Heart left ventricle (tissue), 16 donors: ENCODE results near the gene KIRREL3. TPM values are rescaled to one million over a fixed set of nuclear protein-coding genes. Genes with fewer than 3 reads are reported as not detected.

ENCODE experiments used
- ATAC-seq, 4 donors: fragments of 200-7000 bp; cut with Tn5 transposase; one replicate each; pipeline ENCODE4 v1.9.1; 2020 to 2022; ENCODE audit warnings: moderate library complexity in 4 of 4, mild to moderate bottlenecking in 3 of 4, moderate number of reproducible peaks in 1 of 4
- DNase-seq, 5 donors: peaks; one replicate each; pipeline ENCODE4 v3.0.0-alpha.2; 2020
- H3K27ac ChIP-seq, 12 donors: fragments of 200-600 bp; sonication (generic) in 4 of 12; one replicate each; pipeline versions ENCODE4 v1.5.0 to v1.8.0; 2016 to 2022; ENCODE audit warnings: mild to moderate bottlenecking in 2 of 12
- H3K27me3 ChIP-seq, 9 donors: fragments of 200-600 bp; sonication (generic) in 2 of 9; one replicate each; pipeline versions ENCODE4 v1.5.1 to v1.8.0; 2016 to 2022; ENCODE audit warnings: mild to moderate bottlenecking in 3 of 9
- H3K36me3 ChIP-seq, 9 donors: fragments of 200-600 bp; sonication (generic) in 2 of 9; one replicate each; pipeline versions ENCODE4 v1.5.0 to v1.8.0; 2018 to 2022; ENCODE audit warnings: mild to moderate bottlenecking in 2 of 9
- H3K4me1 ChIP-seq, 12 donors: fragments of 200-600 bp; sonication (generic) in 4 of 12; one replicate each; pipeline versions ENCODE4 v1.5.0 to v1.8.0; 2016 to 2022; ENCODE audit warnings: mild to moderate bottlenecking in 3 of 12
- H3K4me3 ChIP-seq, 12 donors: fragments of 200-600 bp; sonication (generic) in 4 of 12; one replicate each; pipeline versions ENCODE4 v1.5.0 to v1.8.0; 2017 to 2022; ENCODE audit warnings: mild to moderate bottlenecking in 9 of 12, moderate library complexity in 4 of 12
- H3K9me3 ChIP-seq, 12 donors: fragments of 200-600 bp; sonication (generic) in 4 of 12; one replicate each; pipeline versions ENCODE4 v1.5.0 to v1.8.0; 2016 to 2022; ENCODE audit warnings: mild to moderate bottlenecking in 1 of 12
- POLR2A ChIP-seq, 2 donors: fragments of 450-650 bp; IDR thresholded peaks; one replicate each; pipeline ENCODE4 v1.6.1; 2017; ENCODE audit warnings: antibody characterized with exemption in 2 of 2, mild to moderate bottlenecking in 2 of 2, moderate library complexity in 2 of 2
- WGBS, 4 donors: extraction: QIAGEN DNeasy Blood & Tissue Kit in 2 of 4; methylation state at CpG; one replicate each; pipeline versions ENCODE4 v1.1.5 to v1.1.7; 2013 to 2018; 5-methylcytosine and 5-hydroxymethylcytosine counted together
- intact Hi-C, 10 donors: fragments of 100-400 bp; cut with DNase I; formaldehyde crosslinking; loops; one replicate each; pipeline versions ENCODE4 v1.11.1 to v1.14.2; 2022
- polyA plus RNA-seq, 2 donors: library from polyadenylated mRNA; stranded (reverse); fragments of 200-250 nt; gene quantifications; one replicate each; pipeline ENCODE4 v1.2.3, GENCODE V29; 2013
- total RNA-seq, 9 donors: library from RNA; depleted of rRNA in 2 of 9; stranded (reverse); fragments of >200 nt in 2 of 9; fragmentation: NEBNext Ultra II Directional in 3 of 9; extraction: Animal tissue kit (Norgen Biotek cat#: 25700) in 3 of 9; gene quantifications; one replicate each; pipeline versions ENCODE4 v1.1.0 to v1.2.4, GENCODE V29; 2016 to 2023
- TF ChIP-seq, protein P1 (sequence below), 12 donors: fragments of 200-600 bp; sonication (generic) in 4 of 12; IDR thresholded peaks; one replicate each; pipeline versions ENCODE4 v1.5.0 to v1.8.0; 2018 to 2022; ENCODE audit warnings: antibody characterized with exemption in 12 of 12, mild to moderate bottlenecking in 5 of 12
- donor health status: ischemic (EF 13 %, LVEDD 7.1; RV severe dilation, severe dysfunction).
- donor health status: healthy with polysubstance abuse.
- donor health status: DM: no; HTN: yes; CAD: no.
- donor health status: DM: no; HTN: no; CAD: no.
- donor health status: ischemic (EF 25% LVEDD 6.9; RV normal size, moderate dysfunction).
- donor health status: ischemic (EF 25% LVEDD 5.7; RV mildly dilated, moderate dysfunction).
- donor health status: healthy.
- donor health status: DM: yes; HTN: yes; CAD: no.
- donor health status: ischemic (EF 35%, LVEDD 5.7; RV mildly dilated, moderate dysfunction).
- donor health status: nonischemic (EF 11% LVEDD 7.7; RV severe dilation, severe dysfunction).
- donor health status: DM: yes; HTN: yes; CAD: no.
- donor health status: PGD.
- donor health status: ischemic (EF 29% LVEDD 5.4; RV normal size, mild dysfunction).
- donor health status: nonischemic (EF 23%, LVEDD 6.1; RV moderate dilation, normal function).

The KIRREL3 gene
- total and polyA plus RNA-seq, 11 donors, result 0.08 to 1.3 (median 0.27) TPM

- H3K4me3 ChIP-seq, result no peak overlapping the region
- no peaks in the 10 kb centered on the region for H3K36me3 ChIP-seq
- H3K27me3 ChIP-seq, result peaks cover 0 to 17% (median 3%) of the 10 kb centered on the region in 9 donors
- no peaks in the 10 kb centered on the region for H3K9me3 ChIP-seq
- DNase-seq (no peak), ATAC-seq (no peak)
- TF ChIP-seq, protein P1, sequence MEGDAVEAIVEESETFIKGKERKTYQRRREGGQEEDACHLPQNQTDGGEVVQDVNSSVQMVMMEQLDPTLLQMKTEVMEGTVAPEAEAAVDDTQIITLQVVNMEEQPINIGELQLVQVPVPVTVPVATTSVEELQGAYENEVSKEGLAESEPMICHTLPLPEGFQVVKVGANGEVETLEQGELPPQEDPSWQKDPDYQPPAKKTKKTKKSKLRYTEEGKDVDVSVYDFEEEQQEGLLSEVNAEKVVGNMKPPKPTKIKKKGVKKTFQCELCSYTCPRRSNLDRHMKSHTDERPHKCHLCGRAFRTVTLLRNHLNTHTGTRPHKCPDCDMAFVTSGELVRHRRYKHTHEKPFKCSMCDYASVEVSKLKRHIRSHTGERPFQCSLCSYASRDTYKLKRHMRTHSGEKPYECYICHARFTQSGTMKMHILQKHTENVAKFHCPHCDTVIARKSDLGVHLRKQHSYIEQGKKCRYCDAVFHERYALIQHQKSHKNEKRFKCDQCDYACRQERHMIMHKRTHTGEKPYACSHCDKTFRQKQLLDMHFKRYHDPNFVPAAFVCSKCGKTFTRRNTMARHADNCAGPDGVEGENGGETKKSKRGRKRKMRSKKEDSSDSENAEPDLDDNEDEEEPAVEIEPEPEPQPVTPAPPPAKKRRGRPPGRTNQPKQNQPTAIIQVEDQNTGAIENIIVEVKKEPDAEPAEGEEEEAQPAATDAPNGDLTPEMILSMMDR (IDR thresholded peaks at IDR 0.05), result no peak
- no peak for TF ChIP-seq POLR2A (IDR thresholded peaks at IDR 0.05)
- H3K27ac ChIP-seq, result no peak overlapping the region
- no peaks in the 10 kb centered on the region for H3K4me1 ChIP-seq
- intact Hi-C loops, result no loop called here
- 46 to 66% (median 62%) methylated on average over 1 of the region's 1 CpG for WGBS, 4 donors
Observed at GRCh38 chr11:127042445-127042844, 41.9 kb upstream of the KIRREL3 start.

- intact Hi-C loops, result no loop called here
- no peak for DNase-seq
- no peak for ATAC-seq
- no peak overlapping the region for H3K27ac ChIP-seq
- no peak overlapping the region for H3K4me3 ChIP-seq
- H3K4me1 ChIP-seq, result no peaks in the 10 kb centered on the region
- no peaks in the 10 kb centered on the region for H3K36me3 ChIP-seq
- 35 to 43% (median 42%) methylated on average over 2 of the region's 2 CpGs for WGBS, 4 donors
- H3K9me3 ChIP-seq, result no peaks in the 10 kb centered on the region
- peaks cover 0 to 17% (median 3%) of the 10 kb centered on the region in 9 donors for H3K27me3 ChIP-seq
- TF ChIP-seq POLR2A (IDR thresholded peaks at IDR 0.05), result no peak
- TF ChIP-seq, protein P1 (IDR thresholded peaks at IDR 0.05), result no peak
Observed at GRCh38 chr11:127039591-127039990, 39.0 kb upstream of the KIRREL3 start.

DNA sequence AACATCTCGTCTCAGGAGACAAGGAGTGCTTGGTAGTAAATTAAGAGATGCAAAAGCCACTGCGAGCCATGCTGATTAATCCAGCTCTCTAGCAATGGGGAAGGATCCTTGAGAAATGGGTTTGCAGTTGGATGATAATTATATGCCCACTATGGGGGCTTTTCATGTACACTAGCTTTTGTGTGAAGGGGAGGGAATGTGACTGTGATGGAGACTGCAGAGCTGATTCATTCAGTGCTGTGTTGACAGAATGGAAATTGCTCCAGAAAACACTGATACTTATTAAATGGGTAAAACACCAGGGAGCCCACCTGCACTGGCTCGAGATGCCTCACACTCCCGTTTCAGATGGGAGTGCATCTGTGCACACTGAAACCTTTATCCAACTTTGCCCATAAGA is 37.0 kb upstream of the KIRREL3 start:
- intact Hi-C loops, result no loop called here

DNA sequence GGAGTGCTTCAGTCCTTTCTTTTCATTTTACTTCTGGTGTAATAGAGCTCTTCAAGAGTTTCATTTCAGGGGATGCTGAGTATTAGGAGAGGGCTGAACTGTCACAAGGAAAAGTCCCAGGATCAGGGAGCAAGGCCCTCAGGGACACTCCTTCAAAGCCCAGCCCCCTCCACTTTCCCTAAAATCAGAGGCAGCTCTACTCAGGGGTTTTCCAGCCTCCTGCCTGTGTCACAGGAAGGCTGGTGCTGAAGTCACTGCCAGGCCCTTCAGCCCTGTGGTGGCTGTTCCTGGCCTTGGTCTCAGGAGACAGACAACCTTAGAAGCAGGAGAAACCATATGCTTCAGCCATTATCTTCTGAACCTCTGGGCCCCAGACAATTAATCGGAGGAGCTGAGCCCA is 36.4 kb upstream of the KIRREL3 start:
- intact Hi-C loops, result no loop called here
- peaks cover 0 to 17% (median 3%) of the 10 kb centered on the region in 9 donors for H3K27me3 ChIP-seq
- DNase-seq (no peak), ATAC-seq (no peak)
- H3K36me3 ChIP-seq, result no peaks in the 10 kb centered on the region
- H3K9me3 ChIP-seq, result peaks cover 0 to 5% (median 0%) of the 10 kb centered on the region in 12 donors
- no peak for TF ChIP-seq POLR2A (IDR thresholded peaks at IDR 0.05)
- TF ChIP-seq, protein P1 (IDR thresholded peaks at IDR 0.05), result no peak
- no peak overlapping the region for H3K27ac ChIP-seq
- H3K4me1 ChIP-seq, result no peaks in the 10 kb centered on the region
- H3K4me3 ChIP-seq, result no peak overlapping the region
- 54 to 80% (median 74%) methylated on average over 1 of the region's 1 CpG for WGBS, 4 donors

More for the DNA sequence above, 37.0 kb upstream of the KIRREL3 start:
- Histone ChIP-seq H3K4me3 (no peak overlapping the region), H3K36me3 (no peaks in the 10 kb centered on the region), H3K9me3 (peaks cover 0 to 4% (median 0%) of the 10 kb centered on the region in 12 donors), H3K27me3 (peaks cover 0 to 17% (median 3%) of the 10 kb centered on the region in 9 donors), H3K27ac (no peak overlapping the region), H3K4me1 (no peaks in the 10 kb centered on the region)
- TF ChIP-seq POLR2A (IDR thresholded peaks at IDR 0.05), result no peak
- TF ChIP-seq, protein P1 (IDR thresholded peaks at IDR 0.05), result no peak
- DNase-seq (no peak), ATAC-seq (no peak)
- 61 to 70% (median 65%) methylated on average over 4 of the region's 4 CpGs for WGBS, 4 donors
